Superior temporal gyrus (tissue), 1 donor: ENCODE measurements around the gene MROH2A.

Source experiments
- DNase-seq: peaks from one replicate; pipeline ENCODE4 v3.0.0-alpha.2; 2016; ENCODE audit errors: extremely low spot score

Gene MROH2A

GRCh38 chr2:233801357-233802131 is 23.4 kb downstream of the MROH2A start:
- peak; percentile 18 for DNase-seq

- no peak for DNase-seq
These were observed 24.1 kb downstream of the MROH2A start for GRCh38 chr2:233802132-233802815.

GRCh38 chr2:233803292-233803911 is 25.3 kb downstream of the MROH2A start:
- no peak for DNase-seq

- no peak for DNase-seq
These were observed 25.9 kb downstream of the MROH2A start for GRCh38 chr2:233803994-233804393.

- DNase-seq: no peak
These were observed 29.2 kb downstream of the MROH2A start for GRCh38 chr2:233807215-233807865.

- DNase-seq: no peak
These were observed 30.1 kb downstream of the MROH2A start for GRCh38 chr2:233807966-233808935.

GRCh38 chr2:233810385-233810784 is 32.3 kb downstream of the MROH2A start:
- DNase-seq: no peak

GRCh38 chr2:233811087-233811486 is 33.0 kb downstream of the MROH2A start:
- DNase-seq: no peak

- no peak for DNase-seq
These were observed 33.6 kb downstream of the MROH2A start for GRCh38 chr2:233811732-233812131.

GRCh38 chr2:233813236-233814055 is 35.3 kb downstream of the MROH2A start:
- no peak for DNase-seq

- DNase-seq: no peak
These were observed 36.1 kb downstream of the MROH2A start for GRCh38 chr2:233814056-233814835.

- no peak for DNase-seq
These were observed 37.7 kb downstream of the MROH2A start for GRCh38 chr2:233815861-233816260.

- DNase-seq: no peak
These were observed 38.2 kb downstream of the MROH2A start for GRCh38 chr2:233816334-233816733.

GRCh38 chr2:233816771-233817170 is 38.6 kb downstream of the MROH2A start:
- DNase-seq: no peak

GRCh38 chr2:233817361-233817911 is 39.3 kb downstream of the MROH2A start:
- no peak for DNase-seq

GRCh38 chr2:233817995-233818638 is 40.0 kb downstream of the MROH2A start:
- DNase-seq: no peak

GRCh38 chr2:233818639-233819621 is 40.8 kb downstream of the MROH2A start:
- no peak for DNase-seq
